SK-N-MC (cell line): ENCODE data around the gene SELENOS.

Experiments
- DNase-seq: peaks from one replicate; pipeline ENCODE4 v3.0.0-alpha.2; 2011; ENCODE audit warnings: low read depth, low spot score
- H3K27ac ChIP-seq: fragments of 200-600 bp; sonication (generic); 2 replicates; pipeline ENCODE4 v1.5.1; 2016; ENCODE audit warnings: mixed run types
- H3K36me3 ChIP-seq: fragments of 200-600 bp; sonication (generic); 2 replicates; pipeline ENCODE4 v1.6.1; 2017; ENCODE audit warnings: antibody characterized with exemption, low read length, mixed read lengths; ENCODE audit not compliant: insufficient read depth
- H3K4me3 ChIP-seq: fragments of 200-600 bp; sonication (generic); 2 replicates; pipeline ENCODE4 v1.5.1; 2016
- H3K9ac ChIP-seq: fragments of 200-600 bp; sonication (generic); 2 replicates; pipeline ENCODE4 v1.8.0; 2017; ENCODE audit warnings: mixed run types, mixed read lengths; ENCODE audit not compliant: insufficient read length
- H3K9me3 ChIP-seq: fragments of 200-600 bp; sonication (generic); 2 replicates; pipeline ENCODE4 v1.6.1; 2017; ENCODE audit warnings: low read depth, mild to moderate bottlenecking, antibody characterized with exemption, low read length, moderate library complexity, mixed read lengths
- EZH2 ChIP-seq: fragments of 200-600 bp; sonication (generic); IDR thresholded peaks from one replicate; pipeline ENCODE4 v1.6.1; 2017; ENCODE audit warnings: antibody characterized with exemption
- FOXP2 ChIP-seq: optimal IDR thresholded peaks from 2 replicates; pipeline ENCODE3; 2011; ENCODE audit warnings: mild to moderate bottlenecking, moderate library complexity; ENCODE audit not compliant: insufficient read depth; ENCODE audit errors: extremely low read length, control extremely low read depth
- POLR2AphosphoS5 ChIP-seq: IDR thresholded peaks from 2 replicates; pipeline ENCODE4 v1.6.1; 2012; ENCODE audit warnings: mild to moderate bottlenecking, low read depth, low read length, borderline replicate concordance

SELENOS gene

DNA sequence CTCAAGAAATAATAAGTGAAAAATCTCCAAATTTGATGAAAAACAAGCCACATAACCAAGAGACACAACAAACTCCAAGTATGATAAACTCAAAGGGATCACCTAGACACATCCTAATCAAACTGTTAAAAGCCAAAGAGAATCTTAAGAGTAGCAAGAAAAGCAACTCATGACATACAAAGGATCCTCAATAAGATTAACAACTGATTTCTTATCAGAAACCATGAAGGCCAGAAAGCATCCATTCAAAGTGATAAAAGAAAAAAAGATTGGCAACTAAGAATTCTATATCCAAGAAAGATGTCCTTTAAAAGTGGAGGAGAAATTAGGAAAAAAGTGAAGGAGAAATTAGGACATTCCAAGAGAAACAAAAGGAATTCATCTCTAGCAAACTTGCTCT, 49.0 kb downstream of the SELENOS start:
- Histone ChIP-seq H3K9ac (no peak overlapping the region), H3K36me3 (peaks cover 34% of the 10 kb centered on the region), H3K27ac (no peak overlapping the region), H3K9me3 (0 out of 2 replicates have a peak, but pooled peaks cover 3% of the 10 kb centered on the region), H3K4me3 (no peak overlapping the region)
- no peak for DNase-seq
- TF ChIP-seq EZH2 (no peak), FOXP2 (no peak), POLR2AphosphoS5 (no peak)

DNA sequence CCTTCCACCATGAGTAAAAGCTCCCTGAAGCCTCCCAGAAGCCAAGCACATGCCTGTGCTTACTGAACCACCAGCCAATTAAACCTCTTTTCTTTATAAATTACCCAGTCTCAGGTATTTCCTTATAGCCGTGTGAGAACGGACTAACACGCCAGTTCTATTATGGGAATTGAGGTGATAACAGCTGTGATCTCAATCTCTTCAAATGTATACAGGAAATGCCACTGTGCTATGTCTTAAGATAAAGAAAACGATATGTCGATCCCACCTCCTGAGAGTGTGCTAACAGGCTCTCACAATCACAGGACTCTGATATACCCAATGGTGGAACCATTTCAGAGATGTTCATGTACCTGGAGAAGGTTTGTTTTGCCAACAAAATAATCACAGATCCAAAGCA, 51.6 kb downstream of the SELENOS start:
- no peak for DNase-seq
- no peak for TF ChIP-seq EZH2
- no peak for TF ChIP-seq FOXP2
- TF ChIP-seq POLR2AphosphoS5, result no peak
- no peak overlapping the region for H3K27ac ChIP-seq
- 0 out of 2 replicates have a peak, but pooled peaks cover 3% of the 10 kb centered on the region for H3K9me3 ChIP-seq
- no peak overlapping the region for H3K9ac ChIP-seq
- H3K36me3 ChIP-seq, result peaks cover 16% of the 10 kb centered on the region
- H3K4me3 ChIP-seq, result no peak overlapping the region
